SIG-M5 treated with dmso at 0.1 percent for 504 hours (cell line): ENCODE results near the gene CXCL13.
"Not testable (repeated sequence)": the region's sequence is repeated elsewhere in the genome, so short reads cannot be mapped to it uniquely, and the experiment has no call there.

Source experiments
- DNase-seq: peaks from one replicate; lab custom pipeline; 2025; ENCODE audit not compliant: unreplicated experiment; lab: John Stamatoyannopoulos, UW

The CXCL13 gene

DNA sequence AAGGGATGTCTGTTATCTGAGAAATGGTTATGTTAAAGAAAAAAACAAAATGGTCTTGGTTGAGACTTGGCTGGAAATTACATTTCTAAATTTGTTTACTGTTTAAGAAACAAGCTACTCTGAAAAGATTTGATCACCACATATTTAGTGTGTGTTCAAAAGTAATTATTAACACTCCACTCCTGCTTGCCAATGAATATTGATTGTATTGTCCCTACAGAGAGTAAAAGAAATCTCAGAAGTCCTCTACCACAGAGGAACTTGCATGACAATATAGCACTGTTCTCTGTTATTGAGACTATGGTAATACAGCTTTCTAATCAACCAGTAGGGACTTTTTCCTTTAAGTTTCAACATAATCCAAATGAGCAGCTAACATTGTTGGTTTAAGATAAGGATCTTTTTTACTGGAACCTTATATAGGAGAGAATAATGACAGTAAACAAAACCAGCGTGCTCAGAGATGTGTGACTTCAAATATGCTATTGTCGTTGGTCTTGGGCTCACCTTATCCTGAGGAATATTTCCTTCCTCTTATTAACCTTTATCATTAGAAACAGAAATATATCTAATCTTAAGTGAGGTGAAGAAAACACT, 47.6 kb downstream of the CXCL13 start:
- no peak for DNase-seq

DNA sequence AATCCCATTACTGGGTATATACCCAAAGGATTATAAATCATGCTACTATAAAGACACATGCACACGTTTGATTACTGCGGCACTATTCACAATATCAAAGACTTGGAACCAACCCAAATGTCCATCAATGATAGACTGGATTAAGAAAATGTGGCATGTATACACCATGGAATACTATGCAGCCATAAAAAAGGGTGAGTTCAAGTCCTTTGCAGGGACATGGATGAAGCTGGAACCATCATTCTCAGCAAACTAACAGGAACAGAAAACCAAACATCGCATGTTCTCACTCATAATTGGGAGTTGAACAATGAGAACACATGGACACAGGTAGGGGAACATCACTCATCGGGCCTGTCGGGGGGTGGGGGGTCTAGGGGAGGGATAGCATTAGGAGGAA, 54.7 kb downstream of the CXCL13 start:
- DNase-seq: not testable (repeated sequence)
